Esophagus squamous epithelium (tissue), 4 donors: Measurements from ENCODE around the gene AVL9.

ENCODE experiments used
- POLR2A ChIP-seq, 4 donors: fragments of 450-650 bp; IDR thresholded peaks; one replicate each; pipeline ENCODE4 v1.6.1; 2017; ENCODE audit warnings: antibody characterized with exemption in 4 of 4, mild to moderate bottlenecking in 4 of 4, moderate library complexity in 3 of 4
- TF ChIP-seq, protein P1 (sequence below), 6 experiments: fragments of 450-650 bp in 4 of 6; fragments of 200-600 bp in 2 of 6; sonication (generic) in 2 of 6; IDR thresholded peaks; one replicate each; pipeline ENCODE4 v1.5.1; 2016 to 2019; ENCODE audit warnings: antibody characterized with exemption in 6 of 6, mild to moderate bottlenecking in 4 of 6, moderate library complexity in 4 of 6

GRCh38 chr7:32472015-32472414, 23.3 kb upstream of the AVL9 start:
- TF ChIP-seq, protein P1, sequence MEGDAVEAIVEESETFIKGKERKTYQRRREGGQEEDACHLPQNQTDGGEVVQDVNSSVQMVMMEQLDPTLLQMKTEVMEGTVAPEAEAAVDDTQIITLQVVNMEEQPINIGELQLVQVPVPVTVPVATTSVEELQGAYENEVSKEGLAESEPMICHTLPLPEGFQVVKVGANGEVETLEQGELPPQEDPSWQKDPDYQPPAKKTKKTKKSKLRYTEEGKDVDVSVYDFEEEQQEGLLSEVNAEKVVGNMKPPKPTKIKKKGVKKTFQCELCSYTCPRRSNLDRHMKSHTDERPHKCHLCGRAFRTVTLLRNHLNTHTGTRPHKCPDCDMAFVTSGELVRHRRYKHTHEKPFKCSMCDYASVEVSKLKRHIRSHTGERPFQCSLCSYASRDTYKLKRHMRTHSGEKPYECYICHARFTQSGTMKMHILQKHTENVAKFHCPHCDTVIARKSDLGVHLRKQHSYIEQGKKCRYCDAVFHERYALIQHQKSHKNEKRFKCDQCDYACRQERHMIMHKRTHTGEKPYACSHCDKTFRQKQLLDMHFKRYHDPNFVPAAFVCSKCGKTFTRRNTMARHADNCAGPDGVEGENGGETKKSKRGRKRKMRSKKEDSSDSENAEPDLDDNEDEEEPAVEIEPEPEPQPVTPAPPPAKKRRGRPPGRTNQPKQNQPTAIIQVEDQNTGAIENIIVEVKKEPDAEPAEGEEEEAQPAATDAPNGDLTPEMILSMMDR (IDR thresholded peaks at IDR 0.05) = no peak
- no peak for TF ChIP-seq POLR2A (IDR thresholded peaks at IDR 0.05)
